HEK293T (cell line): ENCODE data around the gene BBS9.

Experiments
- ARNT ChIP-seq: fragments of 450-650 bp; IDR thresholded peaks from 2 replicates; pipeline ENCODE4 v1.6.1; 2017; ENCODE audit warnings: mild to moderate bottlenecking
- BHLHE40 ChIP-seq: fragments of 450-650 bp; IDR thresholded peaks from 2 replicates; pipeline ENCODE4 v1.6.1; 2016; ENCODE audit warnings: mild to moderate bottlenecking, moderate library complexity, borderline replicate concordance
- NFRKB ChIP-seq: fragments of 450-650 bp; IDR thresholded peaks from 2 replicates; pipeline ENCODE4 v1.6.1; 2016; ENCODE audit warnings: mild to moderate bottlenecking, moderate library complexity

DNA sequence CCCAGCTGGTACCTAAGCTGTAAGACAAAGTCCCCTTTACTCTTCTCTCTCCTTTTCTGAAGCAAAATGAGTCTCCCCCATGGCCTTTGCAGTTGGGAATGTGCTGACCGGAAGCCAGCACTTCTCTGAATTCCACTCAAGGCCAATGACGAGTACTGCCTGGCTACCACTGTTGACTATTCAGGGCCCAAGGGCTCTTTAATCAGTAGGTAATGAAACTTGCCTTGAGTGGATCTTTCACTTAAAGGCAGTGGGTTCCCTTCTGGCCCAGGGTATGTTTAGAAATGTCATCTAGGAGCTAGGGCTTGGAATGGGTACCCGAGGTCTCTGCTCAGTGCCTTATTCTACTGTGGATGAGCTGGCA, 197.1 kb downstream of the BBS9 start:
- TF ChIP-seq ARNT = no peak
- TF ChIP-seq BHLHE40 = no peak
- TF ChIP-seq NFRKB = no peak
